PC-3 (cell line): ENCODE results near the gene PUS10. TPM values are rescaled to one million over a fixed set of nuclear protein-coding genes. Genes with fewer than 3 reads are reported as not detected.

Experiments
- ATAC-seq: fragments of 200-7000 bp; cut with Tn5 transposase; 2 replicates; pipeline ENCODE4 v1.9.1; 2020; ENCODE audit warnings: mild to moderate bottlenecking, moderate library complexity
- BruUV-seq: library from RNA; stranded (reverse); fragments of 400-500 nt; replicated peaks from 2 replicates; lab custom pipeline; 2021; lab: Mats Ljungman, UMichigan
- CTCF ChIA-PET: fragments of 300-600 bp; sonication (Branson Sonifier 250); formaldehyde crosslinking; loops from one replicate; lab custom pipeline; 2022; ENCODE audit warnings: antibody characterized with exemption; lab: Charles Lee
- POLR2A ChIA-PET: fragments of 300-600 bp; sonication (Branson Sonifier 250); formaldehyde crosslinking; loops from one replicate; lab custom pipeline; 2022; ENCODE audit warnings: antibody characterized with exemption; ENCODE audit not compliant: unreplicated experiment; lab: Charles Lee
- DNase-seq: peaks from one replicate; pipeline ENCODE4 v3.0.0-alpha.2; 2015
- H2AFZ ChIP-seq: fragments of 300-600 bp; sonication (generic); 2 replicates; pipeline ENCODE4 v1.6.0; 2016; ENCODE audit warnings: antibody characterized with exemption, low read length
- H3F3A ChIP-seq: fragments of 300-600 bp; sonication (generic); one replicate; pipeline ENCODE4 v1.6.0; 2017; ENCODE audit warnings: antibody characterized with exemption, low read length, control low read depth, mild to moderate bottlenecking; ENCODE audit not compliant: unreplicated experiment
- H3K27ac ChIP-seq: fragments of 300-600 bp; sonication (generic); 2 replicates; pipeline ENCODE4 v1.5.1; 2016; ENCODE audit warnings: mild to moderate bottlenecking, low read length
- H3K27me3 ChIP-seq: fragments of 300-600 bp; sonication (generic); 2 replicates; pipeline ENCODE4 v1.6.1; 2016; ENCODE audit warnings: low read length, mixed read lengths
- H3K36me3 ChIP-seq: fragments of 300-600 bp; sonication (generic); 2 replicates; pipeline ENCODE4 v1.6.1; 2016; ENCODE audit warnings: low read depth, mixed run types, low read length, mixed read lengths
- H3K4me1 ChIP-seq: fragments of 300-600 bp; sonication (generic); 2 replicates; pipeline ENCODE4 v1.5.1; 2016; ENCODE audit warnings: low read length; ENCODE audit not compliant: insufficient read depth
- H3K4me2 ChIP-seq: fragments of 300-600 bp; sonication (generic); 2 replicates; pipeline ENCODE4 v1.6.0; 2016; ENCODE audit warnings: low read length
- H3K4me3 ChIP-seq: fragments of 300-600 bp; sonication (generic); 2 replicates; pipeline ENCODE4 v1.5.1; 2016; ENCODE audit warnings: mild to moderate bottlenecking, low read length, mixed read lengths
- H3K79me2 ChIP-seq: fragments of 300-600 bp; sonication (generic); 2 replicates; pipeline ENCODE4 v1.6.1; 2017; ENCODE audit warnings: low read length, mixed read lengths
- H3K9ac ChIP-seq: fragments of 300-600 bp; sonication (generic); 2 replicates; pipeline ENCODE4 v1.6.0; 2016; ENCODE audit warnings: mild to moderate bottlenecking, low read length
- H3K9me2 ChIP-seq: fragments of 300-600 bp; sonication (generic); replicated peaks from 2 replicates; pipeline ENCODE4 v1.6.1; 2016; ENCODE audit warnings: mixed run types, low read length, mixed read lengths
- H3K9me3 ChIP-seq: fragments of 300-600 bp; sonication (generic); 2 replicates; pipeline ENCODE4 v1.6.1; 2016; ENCODE audit warnings: low read length, mixed read lengths
- H4K20me1 ChIP-seq: fragments of 300-600 bp; sonication (generic); 2 replicates; pipeline ENCODE4 v1.6.1; 2016; ENCODE audit warnings: low read length, mixed read lengths
- CTCF ChIP-seq: fragments of 300-600 bp; sonication (generic); conservative IDR thresholded peaks from 2 replicates; pipeline ENCODE4 v1.5.1; 2017; ENCODE audit warnings: antibody characterized with exemption, low read depth, mild to moderate bottlenecking, low read length
- EZH2 ChIP-seq: fragments of 300-600 bp; sonication (generic); IDR thresholded peaks from one replicate; pipeline ENCODE4 v1.6.1; 2017; ENCODE audit warnings: antibody characterized with exemption, mild to moderate bottlenecking, low read length; ENCODE audit not compliant: unreplicated experiment
- EZH2phosphoT487 ChIP-seq: fragments of 300-600 bp; sonication (generic); IDR thresholded peaks from 2 replicates; pipeline ENCODE4 v1.6.1; 2018; ENCODE audit warnings: mild to moderate bottlenecking, antibody characterized with exemption, low read length, borderline replicate concordance
- intact Hi-C: fragments of 100-400 bp; cut with micrococcal nuclease; formaldehyde crosslinking; loops from 2 replicates; pipeline ENCODE4 v1.9.0; 2023
- total RNA-seq: library from RNA; depleted of rRNA; stranded (reverse); fragments of >200 nt; gene quantifications from 2 replicates; pipeline ENCODE4 v1.2.3, GENCODE V29; 2014

The PUS10 gene
- total RNA-seq, 1 experiment from 2014 or later, result 3.6 TPM

- TF ChIP-seq CTCF, result no peak
- no peak for TF ChIP-seq EZH2
- no peak for TF ChIP-seq EZH2phosphoT487
- ChIA-PET POLR2A (interaction anchor here (0.5 kb wide), 1 partner anchor 18 kb away, joined by 7 read pairs; no protein-coding TSS in a partner anchor), CTCF (interaction anchor here (0.5 kb wide), 1 partner anchor 53 kb away, joined by 3 read pairs; no protein-coding TSS in a partner anchor)
- intact Hi-C loops, result no loop called here
- Histone ChIP-seq H3K9ac (peak overlapping the region; percentile 63), H4K20me1 (no peaks in the 10 kb centered on the region), H3K4me3 (no peak overlapping the region), H3K9me3 (no peaks in the 10 kb centered on the region), H3K79me2 (peaks cover 32% of the 10 kb centered on the region), H3K36me3 (no peaks in the 10 kb centered on the region), H3K27ac (peak overlapping the region; percentile 85), H3F3A (peaks cover 9% of the 10 kb centered on the region), H3K9me2 (no peaks in the 10 kb centered on the region), H3K4me2 (peak overlapping the region; percentile 64), H3K4me1 (peaks cover 40% of the 10 kb centered on the region), H2AFZ (no peak overlapping the region), H3K27me3 (no peaks in the 10 kb centered on the region)
- no TSS peak for BruUV-seq
- no peak for ATAC-seq
- no peak for DNase-seq
These were observed 6.4 kb downstream of the PUS10 start for GRCh38 chr2:61011678-61012077.

- H3K79me2 ChIP-seq, result peaks cover 16% of the 10 kb centered on the region
- no peak overlapping the region for H2AFZ ChIP-seq
- DNase-seq (no peak), ATAC-seq (no peak)
- no peaks in the 10 kb centered on the region for H3K27me3 ChIP-seq
- CTCF ChIA-PET, result no interaction called here
- TF ChIP-seq CTCF (no peak), EZH2 (no peak), EZH2phosphoT487 (no peak)
- POLR2A ChIA-PET, result no interaction called here
- H3K9me2 ChIP-seq, result no peaks in the 10 kb centered on the region
- H3K4me2 ChIP-seq, result no peak overlapping the region
- H3F3A ChIP-seq, result peaks cover 6% of the 10 kb centered on the region
- H3K4me1 ChIP-seq, result peaks cover 31% of the 10 kb centered on the region
- H3K27ac ChIP-seq, result no peak overlapping the region
- no peaks in the 10 kb centered on the region for H3K9me3 ChIP-seq
- H3K36me3 ChIP-seq, result no peaks in the 10 kb centered on the region
- intact Hi-C loops, result no loop called here
- no peaks in the 10 kb centered on the region for H4K20me1 ChIP-seq
- no peak overlapping the region for H3K4me3 ChIP-seq
- no peak overlapping the region for H3K9ac ChIP-seq
- BruUV-seq, result no TSS peak
These were observed 8.7 kb downstream of the PUS10 start for GRCh38 chr2:61009355-61009754.

- Histone ChIP-seq H3K27me3 (no peaks in the 10 kb centered on the region), H3F3A (peaks cover under 1% of the 10 kb centered on the region), H3K9me2 (no peaks in the 10 kb centered on the region), H3K79me2 (no peaks in the 10 kb centered on the region), H3K27ac (no peak overlapping the region), H4K20me1 (no peaks in the 10 kb centered on the region), H3K9ac (no peak overlapping the region), H3K4me2 (no peak overlapping the region), H2AFZ (no peak overlapping the region), H3K9me3 (no peaks in the 10 kb centered on the region), H3K4me3 (no peak overlapping the region), H3K4me1 (peaks cover 15% of the 10 kb centered on the region), H3K36me3 (no peaks in the 10 kb centered on the region)
- POLR2A ChIA-PET, result interaction anchor here (0.6 kb wide), 1 partner anchor 9 kb away, joined by 4 read pairs; no protein-coding TSS in a partner anchor
- no peak for ATAC-seq
- DNase-seq, result no peak
- TF ChIP-seq EZH2phosphoT487, result no peak
- TF ChIP-seq CTCF, result no peak
- TF ChIP-seq EZH2, result no peak
- intact Hi-C loops, result no loop called here
- BruUV-seq, result no TSS peak
- CTCF ChIA-PET, result no interaction called here
These were observed 11.5 kb downstream of the PUS10 start for GRCh38 chr2:61006486-61007105.
